Sigmoid colon (tissue), 7 donors: Measurements from ENCODE around the gene CD248. TPM values are rescaled to one million over a fixed set of nuclear protein-coding genes. Genes with fewer than 3 reads are reported as not detected.

Source experiments
- DNase-seq: peaks from one replicate; pipeline ENCODE4 v3.0.0-alpha.2; 2019
- H3K27ac ChIP-seq, 4 donors: fragments of 200-600 bp; sonication (generic); one replicate each; pipeline ENCODE4 v1.5.1; 2016 to 2019; ENCODE audit warnings: mild to moderate bottlenecking in 1 of 4
- H3K27me3 ChIP-seq, 3 donors: fragments of 200-600 bp; sonication (generic); one replicate each; pipeline ENCODE4 v1.5.1; 2019; ENCODE audit warnings: mild to moderate bottlenecking in 1 of 3
- H3K36me3 ChIP-seq, 4 donors: fragments of 200-600 bp; sonication (generic); one replicate each; pipeline ENCODE4 v1.5.1; 2016 to 2019
- H3K4me1 ChIP-seq, 4 donors: fragments of 200-600 bp; sonication (generic); one replicate each; pipeline ENCODE4 v1.5.1; 2017 to 2019
- H3K4me3 ChIP-seq, 4 donors: fragments of 200-600 bp; sonication (generic); one replicate each; pipeline ENCODE4 v1.5.1; 2017 to 2019; ENCODE audit warnings: mild to moderate bottlenecking in 2 of 4, moderate library complexity in 1 of 4
- H3K9me3 ChIP-seq, 4 donors: fragments of 200-600 bp in 3 of 4; sonication (generic) in 3 of 4; one replicate each; pipeline versions ENCODE4 v1.5.1 to v1.6.1; 2013 to 2019
- CTCF ChIP-seq, 4 experiments: fragments of 450-650 bp in 3 of 4; fragments of 200-600 bp in 1 of 4; IDR thresholded peaks; one replicate each; pipeline ENCODE4 v1.5.1; 2016 to 2019; ENCODE audit warnings: antibody characterized with exemption in 4 of 4, mild to moderate bottlenecking in 3 of 4, moderate library complexity in 2 of 4
- EP300 ChIP-seq, 4 donors: sonication (generic); formaldehyde crosslinking; IDR thresholded peaks; one replicate each; pipeline ENCODE4 v1.6.1; 2017; ENCODE audit warnings: antibody characterized with exemption in 4 of 4
- POLR2A ChIP-seq, 2 donors: fragments of 450-650 bp; IDR thresholded peaks; one replicate each; pipeline ENCODE4 v1.6.1; 2016; ENCODE audit warnings: antibody characterized with exemption in 2 of 2, mild to moderate bottlenecking in 2 of 2, moderate library complexity in 2 of 2
- POLR2AphosphoS5 ChIP-seq, 4 donors: sonication (generic); formaldehyde crosslinking; IDR thresholded peaks; one replicate each; pipeline ENCODE4 v1.6.1; 2017; ENCODE audit warnings: antibody characterized with exemption in 4 of 4
- WGBS, 2 donors: extraction: QIAGEN DNeasy Blood & Tissue Kit; methylation state at CpG; one replicate each; pipeline ENCODE4 v1.1.7; 2013; 5-methylcytosine and 5-hydroxymethylcytosine counted together
- intact Hi-C: fragments of 100-400 bp; cut with DNase I; formaldehyde crosslinking; loops from one replicate; pipeline ENCODE4 v1.15.1; 2023
- polyA plus RNA-seq, 3 donors: library from polyadenylated mRNA; stranded (reverse); fragments of 200-250 nt; gene quantifications; one replicate each; pipeline ENCODE4 v1.2.3, GENCODE V29; 2013
- total RNA-seq, 4 donors: library from RNA; depleted of rRNA; stranded (reverse); fragments of >200 nt; gene quantifications; one replicate each; pipeline ENCODE4 v1.1.0, GENCODE V29; 2016
- donor health status: healthy with polysubstance abuse.
- donor health status: Bipolar disorder and iron deficiency.
- donor health status: healthy.

The CD248 gene
- total and polyA plus RNA-seq, 7 donors = 1.2 to 26.3 (median 6.1) TPM

GRCh38 chr11:66281001-66281400 lies 35.8 kb downstream of the CD248 start:
- WGBS, 2 donors = 86 to 87% methylated on average over 6 of the region's 6 CpGs
- intact Hi-C loops = no loop called here
- DNase-seq = no peak

GRCh38 chr11:66280428-66280827 lies 36.4 kb downstream of the CD248 start:
- TF ChIP-seq CTCF (IDR thresholded peaks at IDR 0.05) (no peak), POLR2AphosphoS5 (IDR thresholded peaks at IDR 0.05) (no peak), POLR2A (IDR thresholded peaks at IDR 0.05) (no peak), EP300 (IDR thresholded peaks at IDR 0.05) (no peak)
- peaks cover 0 to 30% (median 28%) of the 10 kb centered on the region in 4 donors for H3K4me1 ChIP-seq
- WGBS, 2 donors = 88 to 89% methylated on average over 14 of the region's 14 CpGs
- intact Hi-C loops = no loop called here
- no peak overlapping the region for H3K4me3 ChIP-seq
- no peak for DNase-seq
- no peak overlapping the region for H3K27ac ChIP-seq
- H3K9me3 ChIP-seq = no peaks in the 10 kb centered on the region
- H3K36me3 ChIP-seq = peaks cover 0 to 22% (median 6%) of the 10 kb centered on the region in 4 donors
- H3K27me3 ChIP-seq = no peaks in the 10 kb centered on the region

More at GRCh38 chr11:66281001-66281400, 35.8 kb downstream of the CD248 start:
- no peak overlapping the region for H3K4me3 ChIP-seq
- TF ChIP-seq POLR2AphosphoS5 (IDR thresholded peaks at IDR 0.05) (no peak), POLR2A (IDR thresholded peaks at IDR 0.05) (no peak), EP300 (IDR thresholded peaks at IDR 0.05) (no peak), CTCF (IDR thresholded peaks at IDR 0.05) (no peak)
- H3K4me1 ChIP-seq = peaks cover 0 to 35% (median 28%) of the 10 kb centered on the region in 4 donors
- no peaks in the 10 kb centered on the region for H3K27me3 ChIP-seq
- H3K27ac ChIP-seq = no peak overlapping the region
- H3K36me3 ChIP-seq = peaks cover 0 to 16% (median 3%) of the 10 kb centered on the region in 4 donors
- H3K9me3 ChIP-seq = no peaks in the 10 kb centered on the region

GRCh38 chr11:66279092-66279734 lies 37.6 kb downstream of the CD248 start:
- DNase-seq = no peak
- 67 to 74% methylated on average over 15 of the region's 15 CpGs for WGBS, 2 donors

GRCh38 chr11:66278363-66279091 lies 38.3 kb downstream of the CD248 start:
- Histone ChIP-seq H3K27me3 (no peaks in the 10 kb centered on the region), H3K4me1 (peaks cover 0 to 28% (median 28%) of the 10 kb centered on the region in 4 donors), H3K27ac (no peak overlapping the region), H3K4me3 (peak overlapping the region in 3 of 4 donors; percentile 29 to 45 (median 40)), H3K36me3 (peaks cover 3 to 33% (median 22%) of the 10 kb centered on the region in 4 donors), H3K9me3 (no peaks in the 10 kb centered on the region)
- WGBS, 2 donors = 2 to 5% methylated on average over 45 of the region's 45 CpGs
- intact Hi-C loops = no loop called here
- TF ChIP-seq POLR2A (IDR thresholded peaks at IDR 0.05) (no peak), CTCF (IDR thresholded peaks at IDR 0.05) (no peak), POLR2AphosphoS5 (IDR thresholded peaks at IDR 0.05) (no peak), EP300 (IDR thresholded peaks at IDR 0.05) (no peak)
- DNase-seq = no peak

More at GRCh38 chr11:66279092-66279734, 37.6 kb downstream of the CD248 start:
- TF ChIP-seq POLR2AphosphoS5 (IDR thresholded peaks at IDR 0.05) (no peak), EP300 (IDR thresholded peaks at IDR 0.05) (no peak), CTCF (IDR thresholded peaks at IDR 0.05) (no peak), POLR2A (IDR thresholded peaks at IDR 0.05) (no peak)
- intact Hi-C loops = no loop called here
- H3K4me1 ChIP-seq = peaks cover 0 to 28% (median 28%) of the 10 kb centered on the region in 4 donors
- H3K27me3 ChIP-seq = no peaks in the 10 kb centered on the region
- H3K4me3 ChIP-seq = no peak overlapping the region
- no peak overlapping the region for H3K27ac ChIP-seq
- peaks cover 0 to 26% (median 15%) of the 10 kb centered on the region in 4 donors for H3K36me3 ChIP-seq
- no peaks in the 10 kb centered on the region for H3K9me3 ChIP-seq
